Right lobe of liver (tissue), 6 donors: ENCODE measurements around the gene SF3B3. TPM values are rescaled to one million over a fixed set of nuclear protein-coding genes. Genes with fewer than 3 reads are reported as not detected.

Experiments
- ATAC-seq, 4 donors: fragments of 200-7000 bp; cut with Tn5 transposase; one replicate each; pipeline ENCODE4 v1.9.1; 2020; ENCODE audit warnings: mild to moderate bottlenecking in 4 of 4, moderate library complexity in 4 of 4
- DNase-seq, 3 donors: peaks; one replicate each; pipeline ENCODE4 v3.0.0-alpha.2; 2020
- H3K27ac ChIP-seq, 3 donors: fragments of 200-600 bp; one replicate each; pipeline ENCODE4 v1.8.0; 2022
- H3K27me3 ChIP-seq, 2 donors: fragments of 200-600 bp; one replicate each; pipeline ENCODE4 v1.8.0; 2022
- H3K36me3 ChIP-seq, 4 donors: fragments of 200-600 bp; sonication (generic) in 1 of 4; one replicate each; pipeline versions ENCODE4 v1.5.1 to v1.8.0; 2017 to 2022; ENCODE audit warnings: control low read depth in 1 of 4
- H3K4me1 ChIP-seq, 4 donors: fragments of 200-600 bp; sonication (generic) in 1 of 4; one replicate each; pipeline versions ENCODE4 v1.5.1 to v1.8.0; 2017 to 2022; ENCODE audit warnings: control low read depth in 1 of 4
- H3K4me3 ChIP-seq, 3 donors: fragments of 200-600 bp; one replicate each; pipeline ENCODE4 v1.8.0; 2022
- H3K9me3 ChIP-seq, 4 donors: fragments of 200-600 bp; sonication (generic) in 1 of 4; one replicate each; pipeline versions ENCODE4 v1.5.1 to v1.8.0; 2017 to 2022; ENCODE audit warnings: control low read depth in 1 of 4
- CTCF ChIP-seq, 4 donors: fragments of 200-600 bp in 3 of 4; fragments of 450-650 bp in 1 of 4; IDR thresholded peaks; one replicate each; pipeline versions ENCODE4 v1.5.1 to v1.8.0; 2016 to 2022; ENCODE audit warnings: antibody characterized with exemption in 4 of 4, mild to moderate bottlenecking in 2 of 4
- POLR2A ChIP-seq: fragments of 450-650 bp; IDR thresholded peaks from one replicate; pipeline ENCODE4 v1.6.1; 2017; ENCODE audit warnings: antibody characterized with exemption, mild to moderate bottlenecking
- WGBS: methylation state at CpG from one replicate; pipeline ENCODE4 v1.1.6; 2018; ENCODE audit warnings: low coverage, low lambda C conversion rate; ENCODE audit not compliant: insufficient coverage; ENCODE audit errors: missing lambda C conversion rate; 5-methylcytosine and 5-hydroxymethylcytosine counted together
- intact Hi-C, 2 donors: fragments of 100-400 bp; cut with DNase I; formaldehyde crosslinking; loops; one replicate each; pipeline versions ENCODE4 v1.11.2 to v1.14.1; 2022
- total RNA-seq, 6 experiments: library from RNA; depleted of rRNA in 2 of 6; stranded (reverse); fragments of >200 nt in 2 of 6; fragmentation: NEBNext Ultra II Directional in 3 of 6; extraction: Animal tissue kit (Norgen Biotek cat#: 25700) in 3 of 6; gene quantifications; one replicate each; pipeline versions ENCODE4 v1.1.0 to v1.2.4, GENCODE V29; 2016 to 2023
- donor health status: DM: no; HTN: yes; CAD: no.
- donor health status: DM: no; HTN: no; CAD: no.
- donor health status: DM: no; HTN: no; CAD: no.
- donor health status: DM: no; HTN: yes; CAD: no.
- donor health status: DM: no; HTN: yes; CAD: no.

SF3B3 gene
- total RNA-seq, 6 experiments from 2014 or later: 51.4 to 110 (median 90.7) TPM

- H3K4me3 ChIP-seq: no peak overlapping the region
- DNase-seq (no peak), ATAC-seq (no peak)
- no peaks in the 10 kb centered on the region for H3K4me1 ChIP-seq
- no peak for TF ChIP-seq CTCF (IDR thresholded peaks at IDR 0.05)
- TF ChIP-seq POLR2A: no peak
- peaks cover 19 to 99% (median 55%) of the 10 kb centered on the region in 4 donors for H3K36me3 ChIP-seq
- intact Hi-C loops: no loop called here
- 44% methylated on average over 3 of the region's 3 CpGs for WGBS
- H3K27me3 ChIP-seq: no peaks in the 10 kb centered on the region
- no peak overlapping the region for H3K27ac ChIP-seq
- no peaks in the 10 kb centered on the region for H3K9me3 ChIP-seq
Observed at GRCh38 chr16:70540994-70541393, 17.4 kb downstream of the SF3B3 start.

GRCh38 chr16:70544548-70544947 is 20.9 kb downstream of the SF3B3 start:
- intact Hi-C loops: no loop called here
- Histone ChIP-seq H3K36me3 (peaks cover 11 to 99% (median 58%) of the 10 kb centered on the region in 4 donors), H3K9me3 (no peaks in the 10 kb centered on the region), H3K27me3 (no peaks in the 10 kb centered on the region), H3K27ac (no peak overlapping the region), H3K4me3 (no peak overlapping the region), H3K4me1 (no peaks in the 10 kb centered on the region)
- TF ChIP-seq CTCF (IDR thresholded peaks at IDR 0.05) (no peak), POLR2A (no peak)
- ATAC-seq: no peak
- no peak for DNase-seq
- 100% methylated on average over 1 of the region's 1 CpG for WGBS

GRCh38 chr16:70548936-70549335 is 25.3 kb downstream of the SF3B3 start:
- no peaks in the 10 kb centered on the region for H3K9me3 ChIP-seq
- no peak overlapping the region for H3K27ac ChIP-seq
- intact Hi-C loops: no loop called here
- H3K36me3 ChIP-seq: peaks cover 10 to 98% (median 55%) of the 10 kb centered on the region in 4 donors
- DNase-seq (no peak), ATAC-seq (no peak)
- no peak for TF ChIP-seq POLR2A
- TF ChIP-seq CTCF (IDR thresholded peaks at IDR 0.05): no peak
- no peaks in the 10 kb centered on the region for H3K27me3 ChIP-seq
- no peaks in the 10 kb centered on the region for H3K4me1 ChIP-seq
- H3K4me3 ChIP-seq: no peak overlapping the region
- WGBS: 88% methylated on average over 2 of the region's 2 CpGs

GRCh38 chr16:70550082-70550481 is 26.5 kb downstream of the SF3B3 start:
- no peaks in the 10 kb centered on the region for H3K9me3 ChIP-seq
- H3K4me3 ChIP-seq: no peak overlapping the region
- TF ChIP-seq CTCF (IDR thresholded peaks at IDR 0.05) (no peak), POLR2A (no peak)
- 80% methylated on average over 1 of the region's 1 CpG for WGBS
- intact Hi-C loops: no loop called here
- H3K36me3 ChIP-seq: peaks cover 6 to 98% (median 52%) of the 10 kb centered on the region in 4 donors
- DNase-seq: no peak
- H3K4me1 ChIP-seq: no peaks in the 10 kb centered on the region
- H3K27ac ChIP-seq: no peak overlapping the region
- ATAC-seq: no peak
- H3K27me3 ChIP-seq: no peaks in the 10 kb centered on the region

GRCh38 chr16:70551788-70552187 is 28.2 kb downstream of the SF3B3 start:
- H3K4me1 ChIP-seq: no peaks in the 10 kb centered on the region
- 96% methylated on average over 3 of the region's 3 CpGs for WGBS
- intact Hi-C loops: no loop called here
- no peak for ATAC-seq
- H3K4me3 ChIP-seq: no peak overlapping the region
- H3K27ac ChIP-seq: no peak overlapping the region
- peaks cover 6 to 98% (median 52%) of the 10 kb centered on the region in 4 donors for H3K36me3 ChIP-seq
- DNase-seq: no peak
- TF ChIP-seq CTCF (IDR thresholded peaks at IDR 0.05) (no peak), POLR2A (no peak)
- no peaks in the 10 kb centered on the region for H3K9me3 ChIP-seq
- H3K27me3 ChIP-seq: no peaks in the 10 kb centered on the region
